Measurements from ENCODE around the gene MACROD2.
"Not testable (repeated sequence)": the region's sequence is repeated elsewhere in the genome, so short reads cannot be mapped to it uniquely, and the experiment has no call there.

MACROD2 gene

DNA sequence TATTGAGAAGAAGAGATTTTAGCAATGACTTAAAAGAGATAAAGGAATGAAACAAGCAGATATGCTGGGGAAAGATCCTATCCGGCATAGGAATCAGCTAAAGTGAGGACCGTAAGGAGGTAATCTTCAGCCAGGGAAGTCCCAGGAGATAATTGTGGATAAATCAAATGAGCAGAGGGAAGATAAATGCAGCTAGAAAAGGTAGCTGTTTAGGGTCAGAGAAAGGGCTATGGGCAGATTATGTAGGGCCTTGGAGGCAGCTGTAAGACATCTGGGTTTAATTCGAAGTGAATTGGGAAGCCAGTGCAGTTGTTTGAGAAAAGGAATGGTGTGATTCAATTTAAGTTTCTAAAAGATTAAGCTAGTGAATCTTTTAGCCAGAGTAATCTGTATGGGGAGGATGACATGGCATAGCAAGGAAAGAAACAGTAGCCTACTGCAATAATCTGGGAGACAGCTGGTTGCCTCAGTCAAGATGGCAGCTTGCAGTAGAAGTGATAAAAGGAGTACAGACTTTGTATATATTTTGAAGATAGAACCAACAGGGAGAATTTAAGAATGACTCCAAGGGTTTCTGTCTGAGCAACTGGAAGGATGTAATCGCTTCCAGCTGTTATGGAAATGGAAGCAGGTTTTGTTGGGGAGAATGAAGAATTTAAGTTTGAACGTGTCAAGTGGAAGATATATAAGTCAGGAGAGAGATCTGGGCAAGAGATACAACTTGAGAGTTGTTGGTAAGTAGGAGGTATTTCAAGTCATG lies 894.4 kb downstream of the MACROD2 start:
- DNase-seq, result no peak

DNA sequence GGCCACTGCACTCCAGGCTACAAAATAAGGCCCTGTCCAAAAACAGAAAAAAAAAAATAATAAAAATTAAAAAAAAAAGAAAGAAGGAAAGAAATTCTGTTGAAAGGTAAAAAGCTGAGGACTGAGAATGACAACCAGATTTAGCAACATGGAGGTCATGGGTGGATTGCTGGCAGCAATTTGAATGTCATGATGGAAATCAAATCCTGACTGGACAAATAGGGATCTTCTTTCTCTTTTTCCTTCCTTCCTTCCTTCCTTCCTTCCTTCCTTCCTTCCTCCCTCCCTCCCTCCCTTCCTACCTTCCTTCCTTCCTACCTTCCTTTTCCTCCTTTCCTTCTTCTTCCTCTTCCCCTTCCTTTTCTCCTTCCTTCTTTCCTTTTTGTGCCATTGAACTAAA lies 895.4 kb downstream of the MACROD2 start:
- no peak for DNase-seq

DNA sequence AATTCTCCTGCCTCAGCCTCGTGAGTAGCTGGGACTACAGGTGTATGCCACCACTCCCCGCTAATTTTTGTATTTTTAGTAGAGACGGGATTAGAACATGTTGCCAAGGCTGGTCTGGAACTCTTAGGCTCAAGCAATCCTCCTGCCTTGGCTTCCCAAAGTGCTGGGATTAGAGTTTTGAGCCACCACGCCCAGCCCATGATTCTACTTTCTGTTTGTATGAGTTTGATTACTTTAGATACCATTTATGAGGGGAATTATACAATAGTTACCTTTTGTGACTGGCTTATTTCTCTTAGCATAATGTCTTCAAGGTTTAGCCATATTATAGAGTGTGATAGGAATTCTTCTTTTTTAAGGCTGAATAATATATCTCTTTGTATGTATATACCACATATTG lies 897.5 kb downstream of the MACROD2 start:
- no peak for DNase-seq

DNA sequence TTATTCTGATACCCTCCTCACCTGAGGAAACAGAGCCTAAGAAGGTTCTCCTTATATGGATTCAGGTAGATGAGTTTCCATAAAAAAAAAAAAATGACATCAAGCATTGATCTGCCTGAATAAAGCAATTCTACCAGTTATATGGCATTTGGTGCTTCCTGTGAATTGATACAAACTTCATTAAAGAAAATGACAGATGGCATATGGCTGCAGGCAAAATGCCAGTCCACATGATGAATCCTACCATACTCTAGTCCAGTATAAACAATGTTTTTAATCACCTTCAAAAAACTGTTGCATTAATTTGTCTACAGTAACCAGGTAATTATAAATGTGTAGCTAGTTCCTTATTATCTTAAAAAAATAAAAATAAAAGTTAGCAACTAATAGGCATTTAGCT lies 901.3 kb downstream of the MACROD2 start:
- DNase-seq, result peak; percentile 65

DNA sequence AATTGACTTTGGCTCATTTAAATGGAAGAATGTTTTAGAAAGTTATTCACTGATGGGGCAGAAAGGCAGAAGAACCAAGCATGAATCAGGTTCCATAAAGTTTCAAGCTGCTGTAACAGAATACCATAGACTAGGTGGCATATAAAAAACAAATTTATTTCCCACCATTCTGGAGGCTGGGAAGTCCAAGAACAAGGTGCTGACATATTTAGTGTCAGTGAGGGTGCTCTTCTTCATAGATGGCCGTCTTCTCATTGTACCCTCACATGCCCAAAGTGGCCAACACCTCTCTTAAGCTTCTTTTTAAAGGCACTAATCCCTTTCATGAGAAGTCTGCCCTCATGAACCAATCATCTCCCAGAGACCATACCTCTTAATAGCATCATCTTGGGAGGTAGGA lies 902.3 kb downstream of the MACROD2 start:
- DNase-seq, result no peak

DNA sequence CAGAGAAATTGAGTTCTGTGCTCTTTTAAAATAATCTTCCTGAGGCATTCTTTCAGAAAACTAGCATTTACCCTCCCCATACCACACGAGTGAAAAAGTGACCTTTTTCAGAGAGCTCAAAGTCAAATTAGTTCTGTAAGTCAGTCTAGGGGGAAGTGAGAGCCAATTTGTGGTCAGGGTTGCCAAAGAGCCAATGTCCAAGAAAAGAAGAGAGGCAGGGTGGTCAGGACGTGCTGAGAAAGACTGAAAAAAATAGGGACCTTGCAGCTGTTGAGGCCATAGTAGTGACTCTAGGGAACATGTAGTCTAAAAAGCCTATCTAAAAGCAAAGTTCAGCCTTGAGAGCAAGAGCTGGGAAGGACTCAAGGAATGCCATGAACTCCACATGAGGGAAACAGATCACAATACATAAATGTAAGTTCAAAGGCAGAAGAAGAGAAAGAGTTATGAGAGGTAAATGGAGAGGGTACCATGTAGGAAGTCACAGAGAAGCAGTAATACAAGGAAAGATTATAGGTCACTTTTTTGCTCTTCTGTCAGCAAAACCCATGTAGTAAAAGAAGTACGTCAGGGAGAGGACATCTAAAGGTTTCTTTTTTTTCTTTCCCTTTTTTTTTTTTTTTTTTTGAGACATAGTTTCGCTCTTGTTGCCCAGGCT lies 907.2 kb downstream of the MACROD2 start:
- DNase-seq, result no peak

DNA sequence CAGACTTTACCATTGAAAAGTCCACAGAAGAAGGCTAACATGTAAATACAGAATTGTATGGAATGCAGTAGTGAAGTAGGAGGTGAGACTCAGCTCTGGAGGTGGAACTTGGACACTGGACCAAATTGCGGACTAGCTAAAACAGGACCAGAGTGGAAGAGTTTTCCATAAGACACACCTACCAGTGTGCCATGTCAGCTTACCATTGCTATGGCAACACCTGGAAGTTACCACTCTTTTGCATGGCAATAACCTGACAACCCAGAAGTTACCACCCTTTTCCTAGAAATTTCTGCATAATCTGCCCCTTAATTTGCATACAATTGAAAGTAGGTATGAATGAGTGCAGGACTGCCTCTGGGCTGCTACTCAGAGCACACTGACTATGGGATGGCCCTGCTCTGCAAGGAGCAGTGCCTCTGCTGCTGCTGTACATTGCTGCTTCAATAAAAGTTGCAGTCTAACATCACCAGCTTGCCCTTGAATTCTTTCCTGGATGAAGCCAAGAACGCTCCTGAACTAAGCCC lies 911.7 kb downstream of the MACROD2 start:
- DNase-seq, result no peak

DNA sequence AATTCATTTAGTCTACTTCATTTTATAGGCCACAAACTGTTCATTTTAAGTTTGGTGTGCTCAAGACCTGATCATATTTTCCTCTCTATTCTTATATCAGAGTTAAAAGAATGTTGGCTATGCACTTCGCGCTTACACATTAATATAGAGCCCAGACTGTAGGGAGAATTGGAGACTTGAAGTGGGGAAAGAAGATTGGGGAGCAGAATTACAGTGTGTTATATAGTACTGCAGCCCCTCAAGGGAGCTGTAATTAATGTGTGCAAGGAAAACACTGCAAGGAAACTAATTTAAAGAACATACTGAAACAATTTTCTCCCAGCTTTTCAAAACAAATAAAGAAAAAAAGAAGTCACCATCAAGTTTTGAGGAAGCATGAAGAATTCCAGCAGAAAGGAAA lies 914.8 kb downstream of the MACROD2 start:
- DNase-seq, result no peak

DNA sequence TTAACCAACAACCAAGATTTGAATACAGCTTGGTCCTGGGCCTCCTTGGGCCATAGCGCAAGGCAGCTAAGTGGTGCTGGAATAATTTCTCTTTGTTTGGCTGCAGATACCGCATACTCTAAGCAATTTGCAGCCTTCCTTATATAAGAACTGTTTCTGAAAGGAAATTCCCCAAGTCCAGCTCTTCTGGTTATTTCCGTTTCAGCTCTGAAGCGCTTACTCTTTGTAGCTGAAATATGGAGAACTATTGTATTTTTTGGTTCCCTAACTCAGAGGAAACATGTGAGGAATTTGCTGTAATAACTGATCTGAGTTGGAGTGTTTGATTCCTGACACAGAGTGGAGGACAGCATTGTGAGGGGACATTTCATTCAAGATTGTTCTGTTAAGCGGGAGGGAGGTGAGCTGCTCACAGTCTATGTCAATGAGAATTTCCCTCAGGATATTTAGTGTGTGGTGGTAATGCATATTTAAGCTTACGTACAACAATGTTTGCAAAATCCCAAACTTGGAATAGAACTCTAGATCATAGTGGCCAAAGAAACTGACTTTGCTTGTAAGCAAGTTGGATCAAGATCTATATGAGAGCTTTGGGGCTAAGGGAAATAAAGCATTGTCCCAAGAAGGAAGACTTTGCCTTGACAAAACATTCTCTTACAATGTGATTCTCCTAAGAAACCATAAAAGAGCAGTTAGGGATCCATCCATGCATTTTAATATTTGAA lies 918.7 kb downstream of the MACROD2 start:
- no peak for DNase-seq

DNA sequence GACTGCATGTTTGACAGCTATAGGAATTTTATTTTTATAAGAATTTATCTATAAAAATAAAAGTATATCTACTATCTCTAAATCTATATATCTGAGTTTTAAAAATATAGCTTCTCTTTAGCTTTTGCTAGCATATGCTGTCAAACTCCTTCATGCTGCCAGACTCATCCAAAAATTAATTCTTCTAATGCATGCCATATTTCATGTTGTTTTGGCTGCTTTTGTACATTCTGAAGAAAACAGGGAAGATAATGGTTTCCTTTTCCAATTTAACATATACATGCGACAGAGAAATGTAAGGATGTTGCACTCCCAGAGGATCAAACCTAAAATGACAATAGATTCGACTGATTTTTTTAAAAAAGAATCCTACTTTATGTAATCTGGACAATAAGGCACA lies 919.3 kb downstream of the MACROD2 start:
- DNase-seq, result no peak

DNA sequence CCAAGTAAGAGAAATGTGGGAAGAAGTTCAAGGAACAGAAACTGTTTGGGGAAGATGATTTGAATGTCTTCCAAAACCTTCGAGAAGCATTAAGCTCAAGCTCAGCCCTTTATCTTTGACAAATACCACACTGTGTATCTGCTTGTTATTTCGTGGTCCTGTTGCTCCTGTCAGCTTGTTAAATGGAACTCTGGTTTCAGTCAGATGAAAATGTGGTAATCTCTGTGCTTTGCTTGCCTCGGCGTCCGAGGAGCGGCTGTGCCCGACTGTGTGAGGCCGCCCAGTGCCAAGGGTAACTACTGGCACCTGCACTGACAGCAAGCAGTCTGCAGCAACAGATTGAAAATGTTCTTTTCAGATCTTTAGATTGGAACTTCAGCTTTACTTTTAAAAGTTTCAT lies 920.0 kb downstream of the MACROD2 start:
- no peak for DNase-seq

DNA sequence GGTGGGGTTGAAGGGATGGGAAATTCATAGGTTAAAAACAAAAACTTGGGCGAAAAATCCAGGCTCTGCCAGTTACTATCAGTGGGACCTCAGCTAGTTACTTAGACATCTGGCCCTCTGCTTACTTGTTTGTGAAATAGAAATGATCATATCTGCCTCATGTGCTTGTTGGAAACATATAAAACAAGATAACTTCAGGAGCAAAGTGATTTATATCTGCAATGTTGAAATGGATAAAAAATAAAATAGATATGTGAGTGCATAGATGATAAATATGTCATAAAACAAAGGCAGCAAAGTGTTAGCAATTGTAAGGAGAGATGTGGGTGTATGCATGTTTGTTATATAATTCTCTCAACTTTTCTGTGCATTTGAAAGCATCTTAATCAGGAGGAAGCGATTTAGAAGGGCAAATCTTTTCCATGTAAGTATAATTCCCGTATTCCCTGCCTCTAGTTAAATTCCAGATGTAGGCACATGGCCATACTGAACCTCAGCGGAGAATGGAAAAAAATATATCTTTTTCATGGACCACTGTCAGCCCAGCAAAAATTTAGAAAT lies 921.1 kb downstream of the MACROD2 start:
- no peak for DNase-seq

DNA sequence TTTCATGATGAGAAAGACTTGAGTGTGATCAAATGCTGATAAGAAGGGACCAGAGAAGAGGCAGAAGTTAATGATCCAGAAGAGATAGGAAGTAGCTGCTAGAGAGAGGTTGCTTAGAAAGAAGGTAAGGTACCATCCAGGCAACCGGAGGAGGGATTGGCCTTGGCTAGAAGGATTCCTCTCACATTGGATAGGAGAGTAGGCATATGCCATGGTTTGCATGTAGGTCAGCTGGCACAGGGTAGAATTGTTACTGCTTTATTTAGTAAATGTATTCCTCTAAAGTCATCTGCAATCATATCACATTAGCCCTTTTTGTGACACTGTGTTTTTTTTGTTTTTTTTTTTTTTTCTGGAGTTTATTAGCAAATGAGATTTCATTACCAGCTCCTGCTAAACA lies 923.0 kb downstream of the MACROD2 start:
- DNase-seq, result no peak

DNA sequence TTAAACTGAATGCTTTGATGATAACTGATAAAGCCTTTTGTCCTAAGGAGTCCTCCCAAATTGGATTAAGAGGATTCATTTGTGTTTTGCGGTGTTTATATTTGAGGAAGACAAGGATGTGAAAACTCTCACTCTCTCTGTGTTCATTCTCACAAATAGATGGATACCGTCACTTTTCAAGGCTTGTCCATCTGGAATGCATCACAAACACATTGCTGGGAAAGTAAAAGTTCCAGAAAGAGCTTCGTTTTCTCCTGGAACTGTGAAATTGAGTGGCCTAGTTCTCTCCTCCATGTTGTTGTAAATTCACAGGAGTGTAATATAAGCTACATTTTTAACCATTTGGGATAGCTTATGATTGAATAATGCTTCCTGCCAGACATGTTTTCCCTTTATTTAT lies 923.7 kb downstream of the MACROD2 start:
- DNase-seq, result no peak

DNA sequence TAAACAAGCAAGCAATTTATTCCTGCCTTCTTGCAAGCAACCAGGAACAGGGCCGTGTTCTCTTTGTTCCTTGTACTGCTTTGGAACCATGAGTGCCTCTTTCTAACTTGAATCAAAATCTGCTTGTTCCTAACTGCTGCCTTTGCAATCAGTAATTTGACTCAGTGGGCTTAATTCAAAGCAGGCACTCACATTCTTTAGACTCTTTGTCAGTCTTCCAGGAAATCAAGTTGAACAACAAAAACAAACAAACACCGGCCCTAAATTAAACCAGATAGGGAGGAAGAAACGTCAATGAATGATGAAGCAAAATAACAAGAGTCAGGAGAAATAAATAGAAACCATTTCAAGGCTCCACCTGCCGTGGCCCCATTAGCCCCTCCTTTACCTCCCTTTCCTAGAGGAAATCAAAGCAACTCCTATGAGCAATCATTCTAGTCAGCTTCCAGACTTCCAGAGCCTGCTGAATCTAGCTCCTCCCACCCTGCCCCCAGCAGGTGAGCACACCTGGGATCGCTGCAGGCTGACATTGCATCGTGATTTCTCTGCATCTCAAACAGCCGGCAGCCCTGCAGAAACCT lies 924.3 kb downstream of the MACROD2 start:
- no peak for DNase-seq

DNA sequence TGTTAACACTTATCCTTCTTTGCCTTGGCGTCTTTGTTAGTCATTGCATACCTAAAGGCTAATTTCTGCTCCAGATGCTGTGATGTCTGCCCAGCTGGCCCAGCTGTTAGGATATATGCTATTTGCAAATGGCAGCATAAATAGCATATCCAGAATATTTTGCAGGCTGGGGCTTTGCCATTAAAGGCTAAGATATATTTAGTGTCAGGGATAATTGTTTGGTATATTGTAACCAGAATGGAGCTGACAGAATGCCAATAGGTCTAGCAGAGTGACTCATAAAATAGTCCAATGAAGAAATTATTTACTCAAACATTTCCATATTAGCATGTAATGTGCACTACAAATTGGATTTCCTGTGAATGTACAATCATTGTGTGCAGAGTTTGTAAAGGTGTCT lies 926.2 kb downstream of the MACROD2 start:
- DNase-seq, result no peak

DNA sequence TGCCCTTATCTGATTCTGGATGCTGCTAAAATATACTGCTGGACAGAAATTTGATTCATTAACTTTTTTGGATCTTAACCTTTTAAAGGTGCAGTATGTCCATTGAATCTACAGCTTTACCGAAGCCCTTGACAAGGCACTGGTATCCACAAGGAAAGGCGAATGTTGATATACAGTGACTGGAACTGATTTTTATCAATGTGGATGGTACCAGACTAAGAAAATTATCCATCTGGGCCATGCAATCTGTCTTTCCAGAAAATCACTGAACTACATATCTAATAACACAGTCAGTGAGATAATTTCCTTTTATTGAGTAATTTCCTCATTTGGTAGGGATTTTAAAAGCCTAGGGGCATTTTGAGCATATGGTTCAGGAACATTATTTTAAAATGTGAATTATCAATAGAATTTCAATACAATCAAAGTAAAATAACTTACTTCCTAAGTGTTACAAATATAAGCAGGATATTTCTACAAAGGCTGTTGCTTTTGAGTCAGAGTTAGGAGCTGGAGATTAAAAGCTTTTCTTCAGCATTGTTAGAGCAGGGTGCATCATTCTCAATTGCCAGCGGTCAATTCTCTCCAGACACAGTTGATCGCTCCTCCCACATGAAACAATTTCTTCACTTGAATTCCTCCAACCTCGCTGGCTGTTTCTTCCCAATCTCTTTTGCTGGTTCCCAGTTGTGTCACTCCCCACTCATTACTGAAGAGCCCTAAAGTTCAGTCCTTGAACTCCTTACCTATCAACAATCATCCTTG lies 927.4 kb downstream of the MACROD2 start:
- DNase-seq, result no peak

DNA sequence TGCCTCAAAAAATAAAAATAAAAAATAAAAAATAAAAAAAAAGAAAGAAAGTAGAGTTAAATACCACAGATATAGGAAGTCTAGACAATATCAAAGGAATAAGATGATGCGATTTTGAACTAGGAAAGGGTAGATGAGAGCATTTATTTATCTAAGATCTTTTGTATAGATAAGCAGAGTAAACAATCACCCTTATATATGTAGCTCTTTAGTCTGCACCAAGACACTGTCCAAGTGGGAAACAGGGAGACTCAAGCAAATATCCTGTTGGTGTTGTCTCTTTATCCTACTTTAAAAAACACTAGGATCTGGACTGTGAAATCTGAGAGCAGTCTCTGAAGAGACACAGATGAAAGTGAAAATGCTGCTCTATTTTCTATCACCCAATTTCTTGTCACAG lies 929.1 kb downstream of the MACROD2 start:
- no peak for DNase-seq

DNA sequence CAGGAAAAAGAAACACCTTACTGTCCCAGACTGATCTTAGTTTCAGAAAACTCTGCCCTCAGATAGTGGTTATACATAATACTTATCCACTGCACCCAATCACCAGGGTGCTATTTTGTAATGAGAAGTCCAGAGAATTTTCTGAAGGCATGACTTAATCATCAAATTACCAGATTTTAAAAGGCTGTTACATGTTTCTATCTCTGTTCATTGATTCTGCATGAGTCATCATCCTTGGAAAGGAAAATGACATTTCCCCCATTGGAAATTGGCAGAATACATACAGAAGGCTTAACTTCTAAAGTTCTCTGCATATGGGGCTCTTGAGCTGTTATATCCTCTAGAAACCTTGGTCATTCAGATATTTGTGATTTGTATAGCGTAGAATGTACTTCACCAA lies 930.0 kb downstream of the MACROD2 start:
- no peak for DNase-seq

DNA sequence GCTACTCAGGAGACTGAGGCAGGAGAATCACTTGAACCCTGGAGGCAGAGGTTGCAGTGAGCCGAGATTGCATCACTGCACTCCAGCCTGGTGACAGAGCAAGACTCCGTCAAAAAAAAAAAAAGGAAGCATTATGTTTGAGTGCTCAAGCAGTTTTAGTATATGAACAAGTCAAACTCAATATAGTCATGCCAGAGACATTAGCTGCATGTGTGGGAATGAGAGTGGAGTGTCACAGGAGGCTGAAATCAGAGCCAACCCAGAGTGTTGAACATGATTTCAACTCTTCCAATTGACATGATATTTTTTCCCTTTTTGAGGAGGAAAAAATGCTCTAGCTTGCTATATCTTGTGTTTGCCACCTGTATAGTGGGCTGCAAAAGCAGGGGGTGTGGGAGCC lies 931.1 kb downstream of the MACROD2 start:
- not testable (repeated sequence) for DNase-seq

DNA sequence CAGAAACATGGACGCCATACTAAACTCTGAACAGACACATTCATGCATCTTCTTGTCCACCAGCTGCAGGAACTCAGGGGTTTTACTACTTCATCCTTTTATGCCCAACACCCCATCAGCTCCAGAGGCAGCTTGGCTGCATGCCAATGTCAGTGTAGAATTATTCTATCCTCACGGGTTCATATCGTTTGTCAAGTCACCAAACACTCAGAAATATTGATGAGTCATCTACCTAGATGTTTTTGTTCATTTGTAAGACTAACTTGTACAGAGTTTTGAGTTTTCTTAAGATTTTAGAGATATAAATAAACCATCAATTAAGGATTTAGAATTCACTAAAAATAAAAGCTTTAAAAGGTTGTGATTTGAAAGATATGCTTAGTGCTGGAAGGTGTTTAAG lies 932.8 kb downstream of the MACROD2 start:
- no peak for DNase-seq

DNA sequence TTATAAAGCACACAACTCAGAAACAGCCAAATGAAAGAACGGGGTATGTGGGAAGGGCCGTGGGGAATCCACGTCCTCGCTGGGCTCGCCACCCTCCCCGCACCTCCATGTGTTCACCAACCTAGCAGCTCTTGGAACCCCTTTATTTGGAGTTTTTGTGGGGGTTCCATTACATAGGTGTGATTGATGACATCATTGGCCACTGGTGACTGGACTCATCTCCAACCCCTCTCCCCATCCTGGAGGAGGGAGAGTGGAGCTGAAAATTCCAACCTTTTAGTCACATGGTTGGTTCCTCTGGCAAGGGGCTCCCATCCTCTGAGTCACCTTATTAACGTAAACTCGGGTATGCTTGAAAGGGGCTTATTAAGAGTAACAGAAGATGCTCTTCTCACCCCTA lies 934.1 kb downstream of the MACROD2 start:
- DNase-seq, result no peak
